ENCODE measurements around the gene DIPK1C. TPM values are rescaled to one million over a fixed set of nuclear protein-coding genes. Genes with fewer than 3 reads are reported as not detected.
"Not testable (repeated sequence)": the region's sequence is repeated elsewhere in the genome, so short reads cannot be mapped to it uniquely, and the experiment has no call there.

DIPK1C gene
- total RNA-seq, 1 experiment from 2014 or later: not detected

- Histone ChIP-seq H3K9me3 (ENCODE audit: insufficient read depth, low read depth) (no peaks in the 10 kb centered on the region), H3K4me3 (no peak overlapping the region), H3F3A (ENCODE audit: insufficient read depth, low read depth) (no peaks in the 10 kb centered on the region), H3K79me2 (ENCODE audit: low read depth) (peaks cover 12% of the 10 kb centered on the region; the same call in 1 of the 2 replicates), H3K4me2 (no peak overlapping the region), H3K36me3 (ENCODE audit: low read depth) (0 out of 2 replicates have a peak, but pooled peaks cover 19% of the 10 kb centered on the region), H2AFZ (no peak overlapping the region), H3K27me3 (ENCODE audit: insufficient read depth, low read depth) (no peaks in the 10 kb centered on the region), H4K20me1 (ENCODE audit: insufficient read depth) (0 out of 2 replicates have a peak, but pooled peaks cover 3% of the 10 kb centered on the region), H3K9me2 (ENCODE audit: insufficient read depth) (no peaks in the 10 kb centered on the region), H3K4me1 (replicated peaks; ENCODE audit: insufficient read depth) (no peaks in the 10 kb centered on the region), H3K27ac (no peak overlapping the region)
- CTCF ChIA-PET: no interaction called here
- POLR2A ChIA-PET (ENCODE audit: unreplicated experiment): no interaction called here
- no TSS peak for BruUV-seq (replicated peaks)
- no peak for DNase-seq
- intact Hi-C loops (cut with micrococcal nuclease; ENCODE audit: unreplicated experiment): no loop called here
- TF ChIP-seq CTCF (conservative IDR thresholded peaks at IDR 0.05): no peak
- no peak for TF ChIP-seq EZH2 (IDR thresholded peaks at IDR 0.05; ENCODE audit: low read depth)
Observed at GRCh38 chr18:74503137-74503536, 46.0 kb upstream of the DIPK1C start.

GRCh38 chr18:74501386-74501785 is 44.3 kb upstream of the DIPK1C start:
- H3K4me1 ChIP-seq (replicated peaks; ENCODE audit: insufficient read depth): peaks cover 8% of the 10 kb centered on the region
- ChIA-PET CTCF (no interaction called here), POLR2A (ENCODE audit: unreplicated experiment) (no interaction called here)
- no peaks in the 10 kb centered on the region for H3K9me2 ChIP-seq (ENCODE audit: insufficient read depth)
- no peak for DNase-seq
- no TSS peak for BruUV-seq (replicated peaks)
- peaks cover 30% of the 10 kb centered on the region for H3K79me2 ChIP-seq (ENCODE audit: low read depth)
- no peak for TF ChIP-seq EZH2 (IDR thresholded peaks at IDR 0.05; ENCODE audit: low read depth)
- H3K4me3 ChIP-seq: no peak overlapping the region
- H4K20me1 ChIP-seq (ENCODE audit: insufficient read depth): 0 out of 2 replicates have a peak, but pooled peaks cover 3% of the 10 kb centered on the region
- H3K4me2 ChIP-seq: no peak overlapping the region
- H2AFZ ChIP-seq: no peak overlapping the region
- intact Hi-C loops (cut with micrococcal nuclease; ENCODE audit: unreplicated experiment): no loop called here
- H3K27ac ChIP-seq: no peak overlapping the region
- no peaks in the 10 kb centered on the region for H3K9me3 ChIP-seq (ENCODE audit: insufficient read depth, low read depth)
- H3F3A ChIP-seq (ENCODE audit: insufficient read depth, low read depth): no peaks in the 10 kb centered on the region
- H3K36me3 ChIP-seq (ENCODE audit: low read depth): 0 out of 2 replicates have a peak, but pooled peaks cover 14% of the 10 kb centered on the region
- H3K27me3 ChIP-seq (ENCODE audit: insufficient read depth, low read depth): no peaks in the 10 kb centered on the region

- intact Hi-C loops (cut with micrococcal nuclease; ENCODE audit: unreplicated experiment); DNase-seq; H3K4me3 ChIP-seq; H3K9me2 ChIP-seq (ENCODE audit: insufficient read depth); CTCF ChIA-PET; BruUV-seq (replicated peaks); H3K4me2 ChIP-seq; H3K9me3 ChIP-seq (ENCODE audit: insufficient read depth, low read depth); POLR2A ChIA-PET (ENCODE audit: unreplicated experiment); H3K27me3 ChIP-seq (ENCODE audit: insufficient read depth, low read depth); H3K27ac ChIP-seq; H3F3A ChIP-seq (ENCODE audit: insufficient read depth, low read depth); H2AFZ ChIP-seq; H3K4me1 ChIP-seq (replicated peaks; ENCODE audit: insufficient read depth); H4K20me1 ChIP-seq (ENCODE audit: insufficient read depth): not testable (repeated sequence)
- H3K79me2 ChIP-seq (ENCODE audit: low read depth): peaks cover 31% of the 10 kb centered on the region
- 0 out of 2 replicates have a peak, but pooled peaks cover 14% of the 10 kb centered on the region for H3K36me3 ChIP-seq (ENCODE audit: low read depth)
Observed at GRCh38 chr18:74500774-74501173, 43.7 kb upstream of the DIPK1C start.

- Histone ChIP-seq H3K9me2 (ENCODE audit: insufficient read depth) (no peaks in the 10 kb centered on the region), H3K4me1 (replicated peaks; ENCODE audit: insufficient read depth) (peaks cover 8% of the 10 kb centered on the region), H2AFZ (no peak overlapping the region), H3K4me2 (no peak overlapping the region), H4K20me1 (ENCODE audit: insufficient read depth) (0 out of 2 replicates have a peak, but pooled peaks cover 3% of the 10 kb centered on the region), H3K4me3 (no peak overlapping the region), H3K36me3 (ENCODE audit: low read depth) (0 out of 2 replicates have a peak, but pooled peaks cover 14% of the 10 kb centered on the region), H3K27ac (no peak overlapping the region), H3F3A (ENCODE audit: insufficient read depth, low read depth) (no peaks in the 10 kb centered on the region), H3K27me3 (ENCODE audit: insufficient read depth, low read depth) (no peaks in the 10 kb centered on the region), H3K79me2 (ENCODE audit: low read depth) (peaks cover 31% of the 10 kb centered on the region), H3K9me3 (ENCODE audit: insufficient read depth, low read depth) (no peaks in the 10 kb centered on the region)
- DNase-seq: no peak
- POLR2A ChIA-PET (ENCODE audit: unreplicated experiment): no interaction called here
- BruUV-seq (replicated peaks): no TSS peak
- intact Hi-C loops (cut with micrococcal nuclease; ENCODE audit: unreplicated experiment): no loop called here
- no peak for TF ChIP-seq EZH2 (IDR thresholded peaks at IDR 0.05; ENCODE audit: low read depth)
- TF ChIP-seq CTCF (conservative IDR thresholded peaks at IDR 0.05): no peak
- CTCF ChIA-PET: no interaction called here
Observed at GRCh38 chr18:74500372-74500771, 43.3 kb upstream of the DIPK1C start.
